ENCODE results near the gene EIF3K. TPM values are rescaled to one million over a fixed set of nuclear protein-coding genes. Genes with fewer than 3 reads are reported as not detected.
"Not testable (repeated sequence)": the region's sequence is repeated elsewhere in the genome, so short reads cannot be mapped to it uniquely, and the experiment has no call there.

The EIF3K gene
- total RNA-seq, 4 donors from 2014 or later: 417 to 543 (median 453) TPM

DNA sequence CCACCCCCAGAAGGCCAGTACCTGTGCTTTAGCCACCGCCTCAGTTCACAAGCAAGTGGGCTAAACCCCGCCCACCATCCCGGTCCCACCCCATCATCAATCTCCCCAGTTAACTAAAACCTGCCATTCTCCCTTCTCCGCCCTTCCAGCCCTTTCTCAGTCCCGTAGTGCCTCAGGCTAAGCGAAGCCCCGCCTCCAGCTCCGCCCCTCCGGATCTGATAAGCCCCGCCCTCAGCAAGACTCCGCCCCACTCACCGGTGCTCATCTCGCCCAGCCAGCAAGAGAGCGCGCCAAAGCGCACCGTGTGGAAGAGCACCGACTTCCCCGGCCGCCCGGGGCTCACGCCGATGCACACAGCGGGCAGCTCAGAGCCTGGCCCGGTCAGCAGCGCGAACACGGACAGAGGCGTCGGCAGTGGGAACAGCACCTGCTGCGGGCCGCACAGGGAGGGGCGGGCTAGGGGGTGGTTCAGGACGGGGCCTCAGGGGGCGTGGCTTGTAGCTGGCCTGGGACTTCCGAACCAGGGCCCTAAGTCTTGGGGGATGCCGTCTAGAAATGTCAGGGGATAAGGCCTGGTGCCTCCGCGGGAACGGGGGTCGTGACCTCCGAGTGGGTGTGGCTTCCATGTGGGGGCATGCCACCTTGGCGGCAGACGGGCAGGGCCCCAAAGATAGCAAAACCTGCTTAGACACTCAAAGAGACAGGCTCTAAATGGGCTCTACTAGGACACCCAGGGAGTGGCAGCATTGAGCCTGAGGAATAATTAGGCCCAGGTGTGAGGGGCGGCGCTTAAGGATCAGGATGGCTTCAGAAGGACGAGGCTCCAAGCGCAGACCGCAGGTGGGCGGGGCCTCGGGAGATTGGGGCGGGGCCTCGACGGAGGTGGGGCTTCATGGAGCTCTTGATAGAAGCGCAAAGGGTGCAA lies 22.7 kb upstream of the EIF3K start:
- intact Hi-C loops (cut with DNase I; ENCODE audit: low total_unique reads): no loop called here
- TF ChIP-seq, protein P1, sequence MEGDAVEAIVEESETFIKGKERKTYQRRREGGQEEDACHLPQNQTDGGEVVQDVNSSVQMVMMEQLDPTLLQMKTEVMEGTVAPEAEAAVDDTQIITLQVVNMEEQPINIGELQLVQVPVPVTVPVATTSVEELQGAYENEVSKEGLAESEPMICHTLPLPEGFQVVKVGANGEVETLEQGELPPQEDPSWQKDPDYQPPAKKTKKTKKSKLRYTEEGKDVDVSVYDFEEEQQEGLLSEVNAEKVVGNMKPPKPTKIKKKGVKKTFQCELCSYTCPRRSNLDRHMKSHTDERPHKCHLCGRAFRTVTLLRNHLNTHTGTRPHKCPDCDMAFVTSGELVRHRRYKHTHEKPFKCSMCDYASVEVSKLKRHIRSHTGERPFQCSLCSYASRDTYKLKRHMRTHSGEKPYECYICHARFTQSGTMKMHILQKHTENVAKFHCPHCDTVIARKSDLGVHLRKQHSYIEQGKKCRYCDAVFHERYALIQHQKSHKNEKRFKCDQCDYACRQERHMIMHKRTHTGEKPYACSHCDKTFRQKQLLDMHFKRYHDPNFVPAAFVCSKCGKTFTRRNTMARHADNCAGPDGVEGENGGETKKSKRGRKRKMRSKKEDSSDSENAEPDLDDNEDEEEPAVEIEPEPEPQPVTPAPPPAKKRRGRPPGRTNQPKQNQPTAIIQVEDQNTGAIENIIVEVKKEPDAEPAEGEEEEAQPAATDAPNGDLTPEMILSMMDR (IDR thresholded peaks at IDR 0.05): no peak
- TF ChIP-seq POLR2A (IDR thresholded peaks at IDR 0.05): no peak
- no peak for DNase-seq (ENCODE audit: low spot score in 2 of 2)
- 17 to 26% methylated on average over 40 to 51 of the region's 55 CpGs for WGBS, 2 donors
- H3K4me3 ChIP-seq (ENCODE audit: low read depth, poor library complexity, severe bottlenecking): no peak overlapping the region

DNA sequence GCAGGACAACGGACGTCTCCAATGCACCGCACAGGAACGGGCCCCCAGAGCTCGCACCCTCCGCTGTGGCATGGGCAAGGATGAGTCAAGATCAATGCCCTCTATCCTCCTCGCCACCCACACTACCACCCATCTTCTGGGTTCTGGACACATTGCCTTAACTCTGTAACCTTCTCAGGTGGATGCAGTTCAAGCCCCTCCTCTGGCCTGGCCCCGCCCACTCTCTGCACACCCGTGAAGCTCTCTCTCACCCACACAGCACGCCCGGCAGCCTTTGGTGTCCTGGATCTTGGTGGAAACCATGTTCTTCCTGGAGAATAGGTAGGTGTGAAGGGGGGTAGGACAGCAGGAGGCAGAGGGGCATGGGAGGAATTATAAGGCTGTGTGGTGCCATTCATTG lies 21.9 kb upstream of the EIF3K start:
- intact Hi-C loops (cut with DNase I; ENCODE audit: low total_unique reads): no loop called here
- TF ChIP-seq POLR2A (IDR thresholded peaks at IDR 0.05): no peak
- TF ChIP-seq, protein P1 (IDR thresholded peaks at IDR 0.05): no peak

DNA sequence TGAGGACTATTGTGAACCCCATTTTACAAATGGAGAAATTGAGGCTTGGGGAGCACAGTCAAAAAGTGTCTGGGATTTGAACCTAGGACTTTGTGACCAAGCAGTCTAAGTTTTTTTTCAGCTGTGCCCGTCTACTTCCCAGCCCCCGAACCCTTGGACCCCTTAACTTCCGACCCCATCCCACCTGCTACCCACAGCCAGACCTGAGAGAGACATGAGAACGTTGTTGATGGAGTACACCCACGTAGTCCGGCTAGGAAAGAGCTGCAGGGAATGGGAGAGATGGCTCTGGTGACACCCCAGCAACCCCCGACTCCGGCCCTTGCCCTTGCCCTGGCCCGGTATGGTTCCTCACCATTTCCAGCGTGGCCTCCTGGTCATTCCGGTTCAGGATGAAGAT lies 19.3 kb upstream of the EIF3K start:
- DNase-seq (ENCODE audit: low spot score in 2 of 2): no peak
- 87 to 92% methylated on average over 11 of the region's 11 CpGs for WGBS, 2 donors
- TF ChIP-seq, protein P1 (IDR thresholded peaks at IDR 0.05): no peak
- no peak for TF ChIP-seq POLR2A (IDR thresholded peaks at IDR 0.05)
- intact Hi-C loops (cut with DNase I; ENCODE audit: low total_unique reads): no loop called here
- H3K4me3 ChIP-seq (ENCODE audit: low read depth, poor library complexity, severe bottlenecking): no peak overlapping the region

More for the DNA sequence above, 21.9 kb upstream of the EIF3K start:
- 71 to 83% methylated on average over 11 of the region's 11 CpGs for WGBS, 2 donors
- H3K4me3 ChIP-seq (ENCODE audit: low read depth, poor library complexity, severe bottlenecking): no peak overlapping the region
- DNase-seq (ENCODE audit: low spot score in 2 of 2): no peak

DNA sequence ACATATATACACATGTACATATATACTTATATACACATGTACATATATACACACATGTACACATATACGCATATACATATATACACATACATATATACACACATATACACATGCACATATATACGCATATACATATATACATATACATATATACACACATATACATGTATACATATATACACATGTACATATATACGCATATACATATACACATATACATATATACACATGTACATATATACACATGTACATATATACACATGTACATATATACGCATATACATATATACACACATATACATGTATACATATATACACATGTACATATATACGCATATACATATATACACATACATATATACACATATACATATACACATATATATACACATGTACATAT lies 16.1 kb upstream of the EIF3K start:
- H3K4me3 ChIP-seq (ENCODE audit: low read depth, poor library complexity, severe bottlenecking); DNase-seq (ENCODE audit: low spot score in 2 of 2); intact Hi-C loops (cut with DNase I; ENCODE audit: low total_unique reads): not testable (repeated sequence)
- WGBS, 2 donors: 92 to 93% methylated on average over 5 of the region's 5 CpGs

DNA sequence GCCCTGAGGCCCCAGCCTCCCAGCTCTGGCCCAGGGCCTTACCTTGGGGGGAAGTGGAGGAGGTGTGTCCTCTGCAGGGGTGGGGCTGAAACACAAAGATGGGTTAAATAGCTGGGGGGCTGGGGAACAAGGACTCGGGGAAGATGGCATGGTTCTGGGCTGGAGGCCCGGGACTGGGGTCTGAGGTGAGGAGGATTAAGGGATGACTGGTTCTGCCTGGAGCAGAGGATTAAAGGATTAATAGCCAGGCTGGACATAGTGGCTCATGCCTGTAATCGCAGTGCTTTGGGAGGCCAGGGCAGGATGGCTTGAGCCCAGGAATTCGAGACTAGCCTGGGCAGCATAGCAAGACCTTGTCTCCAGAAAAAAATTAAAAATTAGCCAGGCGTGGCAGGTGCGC lies 12.9 kb upstream of the EIF3K start:
- WGBS, 2 donors: 71 to 80% methylated on average over 6 of the region's 6 CpGs
- no peak for DNase-seq (ENCODE audit: low spot score in 2 of 2)
- no peak overlapping the region for H3K4me3 ChIP-seq (ENCODE audit: low read depth, poor library complexity, severe bottlenecking)
- TF ChIP-seq POLR2A (IDR thresholded peaks at IDR 0.05): no peak
- TF ChIP-seq, protein P1 (IDR thresholded peaks at IDR 0.05): no peak
- intact Hi-C loops (cut with DNase I; ENCODE audit: low total_unique reads): no loop called here

DNA sequence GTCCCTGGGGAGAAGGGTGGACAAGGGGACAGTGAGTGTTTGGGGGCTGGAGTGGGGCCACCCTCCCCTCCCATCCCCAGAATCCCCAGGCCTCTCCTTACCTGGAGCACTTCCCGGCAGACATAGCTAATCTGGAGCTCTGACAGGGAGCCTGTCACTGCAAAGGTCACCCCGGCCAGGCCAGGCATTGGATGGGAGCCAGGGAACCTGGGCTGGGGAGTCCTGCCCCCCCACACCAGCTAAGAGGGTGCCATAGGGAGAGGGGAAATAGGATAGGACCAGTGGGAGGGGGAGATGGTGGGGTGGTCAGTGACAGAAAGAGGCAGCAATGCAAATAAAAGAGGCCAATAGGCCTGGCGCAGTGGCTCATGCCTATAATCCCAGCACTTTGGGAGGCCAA lies 4.7 kb upstream of the EIF3K start:
- no peak for DNase-seq (ENCODE audit: low spot score in 2 of 2)
- TF ChIP-seq, protein P1 (IDR thresholded peaks at IDR 0.05): no peak
- TF ChIP-seq POLR2A (IDR thresholded peaks at IDR 0.05): no peak
- no peak overlapping the region for H3K4me3 ChIP-seq (ENCODE audit: low read depth, poor library complexity, severe bottlenecking)
- intact Hi-C loops (cut with DNase I; ENCODE audit: low total_unique reads): loop anchor here (10.0 kb wide), 1 partner anchor 99 kb away; no protein-coding TSS in a partner anchor
- WGBS, 2 donors: 78 to 85% methylated on average over 3 of the region's 3 CpGs
